Measurements from ENCODE around the gene NEK10.

The NEK10 gene

DNA sequence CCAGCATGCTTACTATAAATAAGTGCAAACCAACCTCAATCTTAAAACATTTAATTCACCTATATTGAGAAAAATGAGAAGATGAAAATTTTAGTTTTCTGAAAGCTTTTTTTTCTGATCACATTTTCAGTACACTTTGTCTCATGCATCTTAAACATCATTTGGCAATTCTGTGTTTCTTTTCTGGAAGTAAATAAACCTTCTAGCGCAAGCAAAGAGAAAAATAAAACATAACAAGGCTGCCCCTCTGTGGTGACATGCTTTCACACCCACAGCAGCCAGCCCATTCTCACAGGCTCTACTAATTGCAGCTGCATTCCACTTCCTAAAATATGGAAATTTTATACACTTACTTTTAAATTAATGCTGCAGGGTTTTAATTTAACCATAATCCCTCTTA is 90.1 kb downstream of the NEK10 start:
- no peak overlapping the region for H3K27ac ChIP-seq
- H3K4me3 ChIP-seq (ENCODE audit: low read depth in 1 of 2, low read length in 1 of 2): no peak overlapping the region
- no peak for TF ChIP-seq CTCF (IDR thresholded peaks at IDR 0.05)
- H3K9me3 ChIP-seq: no peaks in the 10 kb centered on the region
- no peaks in the 10 kb centered on the region for H3K36me3 ChIP-seq
- no peaks in the 10 kb centered on the region for H3K4me1 ChIP-seq (ENCODE audit: control insufficient read depth in 1 of 2, insufficient read depth in 1 of 2, low read depth in 1 of 2, low read length in 1 of 2)
- H3K27me3 ChIP-seq: no peaks in the 10 kb centered on the region

DNA sequence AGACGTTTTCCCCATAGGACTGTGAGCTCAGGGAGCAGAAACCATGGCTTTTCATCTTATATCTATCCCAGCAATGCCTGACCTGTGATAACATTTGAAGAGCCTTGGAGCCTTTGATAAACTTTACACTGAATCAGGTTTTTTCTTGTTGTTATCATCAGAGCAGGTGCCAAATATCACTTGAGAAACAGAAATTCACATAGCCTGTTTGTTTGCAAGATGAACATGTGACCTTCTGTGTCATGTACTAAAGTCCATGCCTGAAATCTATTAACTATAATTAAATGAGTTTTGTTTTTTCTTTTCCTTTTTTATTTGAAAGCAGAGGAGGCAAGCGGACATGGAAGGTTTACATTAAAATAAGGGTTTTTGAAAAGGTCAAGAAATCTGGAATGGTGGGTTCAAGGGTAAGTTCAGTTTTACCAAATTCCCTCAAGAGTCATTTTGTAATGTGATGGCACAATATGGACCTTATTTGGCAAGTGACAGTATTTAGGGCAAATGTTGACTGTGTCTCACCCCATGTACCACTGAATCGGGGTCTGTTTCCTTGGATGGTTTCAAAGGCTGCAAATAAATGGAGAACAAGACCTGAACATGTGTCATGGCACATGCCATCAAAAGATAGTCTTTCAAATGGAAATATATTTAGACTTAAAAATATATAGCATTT is 90.7 kb downstream of the NEK10 start:
- H3K27ac ChIP-seq: no peak overlapping the region
- H3K4me3 ChIP-seq (ENCODE audit: low read depth in 1 of 2, low read length in 1 of 2): no peak overlapping the region
- no peaks in the 10 kb centered on the region for H3K9me3 ChIP-seq
- no peaks in the 10 kb centered on the region for H3K27me3 ChIP-seq
- TF ChIP-seq CTCF (IDR thresholded peaks at IDR 0.05): no peak
- H3K4me1 ChIP-seq (ENCODE audit: control insufficient read depth in 1 of 2, insufficient read depth in 1 of 2, low read depth in 1 of 2, low read length in 1 of 2): no peaks in the 10 kb centered on the region
- H3K36me3 ChIP-seq: no peaks in the 10 kb centered on the region

- no peak for TF ChIP-seq CTCF (IDR thresholded peaks at IDR 0.05)
- Histone ChIP-seq H3K27me3 (no peaks in the 10 kb centered on the region), H3K27ac (no peak overlapping the region), H3K9me3 (no peaks in the 10 kb centered on the region), H3K36me3 (no peaks in the 10 kb centered on the region), H3K4me3 (ENCODE audit: low read depth in 1 of 2, low read length in 1 of 2) (no peak overlapping the region), H3K4me1 (ENCODE audit: control insufficient read depth in 1 of 2, insufficient read depth in 1 of 2, low read depth in 1 of 2, low read length in 1 of 2) (no peaks in the 10 kb centered on the region)
Observed at GRCh38 chr3:27275441-27275990, 93.7 kb downstream of the NEK10 start.

GRCh38 chr3:27271890-27272289 is 97.3 kb downstream of the NEK10 start:
- H3K27ac ChIP-seq: no peak overlapping the region
- TF ChIP-seq CTCF (IDR thresholded peaks at IDR 0.05): no peak
- H3K4me3 ChIP-seq (ENCODE audit: low read depth in 1 of 2, low read length in 1 of 2): no peak overlapping the region
- no peaks in the 10 kb centered on the region for H3K9me3 ChIP-seq
- H3K4me1 ChIP-seq (ENCODE audit: control insufficient read depth in 1 of 2, insufficient read depth in 1 of 2, low read depth in 1 of 2, low read length in 1 of 2): no peaks in the 10 kb centered on the region
- no peaks in the 10 kb centered on the region for H3K36me3 ChIP-seq
- H3K27me3 ChIP-seq: no peaks in the 10 kb centered on the region

DNA sequence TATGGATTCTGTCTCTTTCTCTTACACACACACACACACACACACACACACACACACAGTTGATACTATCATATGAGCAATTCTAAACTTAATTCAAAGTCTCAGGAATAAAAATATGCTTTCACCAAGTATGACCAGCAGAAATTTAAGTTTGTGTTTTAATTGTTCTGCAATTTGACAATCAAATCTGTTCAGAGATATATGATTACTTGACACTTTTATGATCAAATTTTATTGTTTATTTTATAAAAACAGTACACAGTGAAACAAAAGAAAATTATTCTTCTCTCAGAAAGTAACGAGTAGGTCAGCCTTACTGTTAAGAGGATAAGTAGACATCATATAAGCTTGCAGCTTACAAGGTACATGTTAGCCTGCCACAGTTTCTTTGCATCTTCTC is 114.3 kb downstream of the NEK10 start:
- H3K27me3 ChIP-seq: peaks cover 8% of the 10 kb centered on the region
- no peak for TF ChIP-seq CTCF (IDR thresholded peaks at IDR 0.05)
- H3K4me3 ChIP-seq (ENCODE audit: low read depth in 1 of 2, low read length in 1 of 2): no peak overlapping the region
- H3K36me3 ChIP-seq: no peaks in the 10 kb centered on the region
- no peaks in the 10 kb centered on the region for H3K9me3 ChIP-seq
- no peak overlapping the region for H3K27ac ChIP-seq
- H3K4me1 ChIP-seq (ENCODE audit: control insufficient read depth in 1 of 2, insufficient read depth in 1 of 2, low read depth in 1 of 2, low read length in 1 of 2): no peaks in the 10 kb centered on the region
